Testis (tissue), 2 donors: ENCODE data around the gene EVC2.

Experiments
- CTCF ChIP-seq, 3 experiments: fragments of 450-650 bp in 2 of 3; fragments of 200-600 bp in 1 of 3; sonication (generic) in 1 of 3; IDR thresholded peaks; one replicate each; pipeline ENCODE4 v1.5.1; 2016 to 2019; ENCODE audit warnings: antibody characterized with exemption in 3 of 3, mild to moderate bottlenecking in 2 of 3, moderate library complexity in 1 of 3
- POLR2A ChIP-seq: fragments of 450-650 bp; IDR thresholded peaks from one replicate; pipeline ENCODE4 v1.6.1; 2017; ENCODE audit warnings: antibody characterized with exemption, mild to moderate bottlenecking, moderate library complexity

- no peak for TF ChIP-seq CTCF (IDR thresholded peaks at IDR 0.05)
- no peak for TF ChIP-seq POLR2A
Measured at GRCh38 chr4:5747738-5748375, 39.5 kb upstream of the EVC2 start.
